Stimulated activated effector memory CD8-positive, alpha-beta T cell treated with anti-CD3 and anti-CD28 coated beads, Interleukin-12 subunit alpha, Interleukin-12 subunit beta, amount 100 ng/mL, for 72 hours (primary cell): ENCODE measurements around the gene DISC1.

Experiments used
- ATAC-seq: fragments of 150-1000 bp; cut with Tn5 transposase; 2 replicates; pipeline ENCODE4 v1.10.0; 2021
- DNase-seq, 2 donors: peaks; one replicate each; pipeline ENCODE4 v3.0.0; 2021 to 2022; ENCODE audit warnings: low spot score in 2 of 2
- H3K27ac Mint-ChIP-seq: one replicate; pipeline ENCODE4 v1.8.0; 2022; ENCODE audit warnings: mild to moderate bottlenecking, mixed read lengths
- H3K36me3 Mint-ChIP-seq: one replicate; pipeline ENCODE4 v1.8.0; 2022; ENCODE audit warnings: mild to moderate bottlenecking, mixed read lengths
- H3K4me1 Mint-ChIP-seq: one replicate; pipeline ENCODE4 v1.8.0; 2022; ENCODE audit warnings: mixed read lengths
- H3K4me3 Mint-ChIP-seq: one replicate; pipeline ENCODE4 v1.8.0; 2022; ENCODE audit warnings: mild to moderate bottlenecking, mixed read lengths
- H3K9me3 Mint-ChIP-seq: one replicate; pipeline ENCODE4 v1.8.0; 2022; ENCODE audit warnings: mixed read lengths

DISC1 gene

GRCh38 chr1:231601824-231602672 lies 24.5 kb upstream of the DISC1 start:
- no peak overlapping the region for H3K27ac Mint-ChIP-seq
- DNase-seq = no peak
- H3K4me3 Mint-ChIP-seq = no peak overlapping the region
- H3K36me3 Mint-ChIP-seq = no peaks in the 10 kb centered on the region
- no peaks in the 10 kb centered on the region for H3K9me3 Mint-ChIP-seq
- ATAC-seq = no peak
- peaks cover 7% of the 10 kb centered on the region for H3K4me1 Mint-ChIP-seq

- Mint-ChIP-seq H3K4me1 (peaks cover 7% of the 10 kb centered on the region), H3K4me3 (no peak overlapping the region), H3K27ac (no peak overlapping the region), H3K9me3 (no peaks in the 10 kb centered on the region), H3K36me3 (no peaks in the 10 kb centered on the region)
- no peak for ATAC-seq
- no peak for DNase-seq
Observed at GRCh38 chr1:231602673-231602984, 24.0 kb upstream of the DISC1 start.

GRCh38 chr1:231603598-231604275 lies 22.9 kb upstream of the DISC1 start:
- DNase-seq (peak; percentile 24 to 72), ATAC-seq (peak; percentile 91)
- Mint-ChIP-seq H3K4me3 (peak overlapping the region; percentile 88), H3K9me3 (no peaks in the 10 kb centered on the region), H3K36me3 (no peaks in the 10 kb centered on the region), H3K4me1 (peaks cover 7% of the 10 kb centered on the region), H3K27ac (peak overlapping the region; percentile 83)

GRCh38 chr1:231604276-231604621 lies 22.3 kb upstream of the DISC1 start:
- Mint-ChIP-seq H3K4me1 (peaks cover 7% of the 10 kb centered on the region), H3K36me3 (no peaks in the 10 kb centered on the region), H3K4me3 (peak overlapping the region; percentile 88), H3K9me3 (no peaks in the 10 kb centered on the region), H3K27ac (peak overlapping the region; percentile 83)
- no peak for DNase-seq
- no peak for ATAC-seq

GRCh38 chr1:231605149-231606100 lies 21.2 kb upstream of the DISC1 start:
- Mint-ChIP-seq H3K9me3 (no peaks in the 10 kb centered on the region), H3K4me1 (peaks cover 7% of the 10 kb centered on the region), H3K27ac (no peak overlapping the region), H3K4me3 (no peak overlapping the region), H3K36me3 (no peaks in the 10 kb centered on the region)
- DNase-seq (no peak), ATAC-seq (no peak)

- H3K4me1 Mint-ChIP-seq = peaks cover 20% of the 10 kb centered on the region
- no peak for DNase-seq
- no peaks in the 10 kb centered on the region for H3K36me3 Mint-ChIP-seq
- H3K4me3 Mint-ChIP-seq = no peak overlapping the region
- no peak overlapping the region for H3K27ac Mint-ChIP-seq
- H3K9me3 Mint-ChIP-seq = no peaks in the 10 kb centered on the region
- no peak for ATAC-seq
Observed at GRCh38 chr1:231606712-231607111, 19.9 kb upstream of the DISC1 start.

- peaks cover 50% of the 10 kb centered on the region for H3K4me1 Mint-ChIP-seq
- ATAC-seq (no peak), DNase-seq (no peak)
- peaks cover 3% of the 10 kb centered on the region for H3K9me3 Mint-ChIP-seq
- peaks cover 6% of the 10 kb centered on the region for H3K36me3 Mint-ChIP-seq
- H3K4me3 Mint-ChIP-seq = no peak overlapping the region
- peak overlapping the region; percentile 49 for H3K27ac Mint-ChIP-seq
Observed at GRCh38 chr1:231610388-231610787, 16.2 kb upstream of the DISC1 start.

GRCh38 chr1:231611111-231611510 lies 15.5 kb upstream of the DISC1 start:
- ATAC-seq (no peak), DNase-seq (no peak)
- Mint-ChIP-seq H3K9me3 (peaks cover 3% of the 10 kb centered on the region), H3K4me3 (no peak overlapping the region), H3K27ac (peak overlapping the region; percentile 49), H3K4me1 (peaks cover 51% of the 10 kb centered on the region), H3K36me3 (peaks cover 6% of the 10 kb centered on the region)

- peaks cover 6% of the 10 kb centered on the region for H3K36me3 Mint-ChIP-seq
- H3K4me3 Mint-ChIP-seq = peak overlapping the region; percentile 57
- no peak overlapping the region for H3K27ac Mint-ChIP-seq
- no peak for DNase-seq
- peaks cover 51% of the 10 kb centered on the region for H3K4me1 Mint-ChIP-seq
- ATAC-seq = peak; percentile 86
- H3K9me3 Mint-ChIP-seq = peaks cover 3% of the 10 kb centered on the region
Observed at GRCh38 chr1:231611851-231612250, 14.7 kb upstream of the DISC1 start.

GRCh38 chr1:231612393-231613089 lies 14.0 kb upstream of the DISC1 start:
- peak overlapping the region; percentile 57 for H3K4me3 Mint-ChIP-seq
- H3K4me1 Mint-ChIP-seq = peaks cover 51% of the 10 kb centered on the region
- ATAC-seq (peak; percentile 83), DNase-seq (peak in 1 of 2 donors; percentile 59)
- H3K9me3 Mint-ChIP-seq = peaks cover 3% of the 10 kb centered on the region
- peaks cover 6% of the 10 kb centered on the region for H3K36me3 Mint-ChIP-seq
- peak overlapping the region; percentile 29 for H3K27ac Mint-ChIP-seq

- Mint-ChIP-seq H3K4me3 (peak overlapping the region; percentile 57), H3K4me1 (peaks cover 51% of the 10 kb centered on the region), H3K27ac (no peak overlapping the region), H3K9me3 (peaks cover 3% of the 10 kb centered on the region), H3K36me3 (peaks cover 6% of the 10 kb centered on the region)
- ATAC-seq (no peak), DNase-seq (no peak)
Observed at GRCh38 chr1:231613419-231614349, 12.9 kb upstream of the DISC1 start.

- ATAC-seq = no peak
- DNase-seq = no peak
- no peak overlapping the region for H3K27ac Mint-ChIP-seq
- H3K4me1 Mint-ChIP-seq = peaks cover 39% of the 10 kb centered on the region
- peaks cover 3% of the 10 kb centered on the region for H3K9me3 Mint-ChIP-seq
- H3K4me3 Mint-ChIP-seq = no peak overlapping the region
- peaks cover 6% of the 10 kb centered on the region for H3K36me3 Mint-ChIP-seq
Observed at GRCh38 chr1:231616667-231617066, 9.9 kb upstream of the DISC1 start.

- Mint-ChIP-seq H3K9me3 (peaks cover 3% of the 10 kb centered on the region), H3K4me1 (peaks cover 18% of the 10 kb centered on the region), H3K36me3 (no peaks in the 10 kb centered on the region), H3K4me3 (no peak overlapping the region), H3K27ac (no peak overlapping the region)
- DNase-seq (no peak), ATAC-seq (no peak)
Observed at GRCh38 chr1:231618609-231619256, 7.9 kb upstream of the DISC1 start.

GRCh38 chr1:231619257-231619634 lies 7.3 kb upstream of the DISC1 start:
- H3K4me3 Mint-ChIP-seq = no peak overlapping the region
- H3K36me3 Mint-ChIP-seq = no peaks in the 10 kb centered on the region
- H3K27ac Mint-ChIP-seq = no peak overlapping the region
- H3K4me1 Mint-ChIP-seq = peaks cover 13% of the 10 kb centered on the region
- H3K9me3 Mint-ChIP-seq = peaks cover 3% of the 10 kb centered on the region
- ATAC-seq = no peak
- no peak for DNase-seq
